Testis (tissue), 3 donors: ENCODE data around the gene WDR27. TPM values are rescaled to one million over a fixed set of nuclear protein-coding genes. Genes with fewer than 3 reads are reported as not detected.
"Not testable (repeated sequence)": the region's sequence is repeated elsewhere in the genome, so short reads cannot be mapped to it uniquely, and the experiment has no call there.

ENCODE experiments used
- DNase-seq: peaks from one replicate; pipeline ENCODE4 v3.0.0-alpha.2; 2019
- H3K27ac ChIP-seq, 2 donors: fragments of 200-600 bp; sonication (generic); one replicate each; pipeline ENCODE4 v1.5.1; 2019
- H3K27me3 ChIP-seq: fragments of 200-600 bp; sonication (generic); one replicate; pipeline ENCODE4 v1.5.1; 2019
- H3K36me3 ChIP-seq: fragments of 200-600 bp; sonication (generic); one replicate; pipeline ENCODE4 v1.5.1; 2017; ENCODE audit warnings: low read depth; ENCODE audit errors: missing control alignments
- H3K4me1 ChIP-seq: fragments of 200-600 bp; sonication (generic); one replicate; pipeline ENCODE4 v1.5.1; 2019
- H3K4me3 ChIP-seq, 2 donors: fragments of 200-600 bp; sonication (generic); one replicate each; pipeline ENCODE4 v1.5.1; 2017 to 2019
- H3K9me3 ChIP-seq: fragments of 200-600 bp; sonication (generic); one replicate; pipeline ENCODE4 v1.5.1; 2017
- POLR2A ChIP-seq: fragments of 450-650 bp; IDR thresholded peaks from one replicate; pipeline ENCODE4 v1.6.1; 2017; ENCODE audit warnings: antibody characterized with exemption, mild to moderate bottlenecking, moderate library complexity
- WGBS, 2 donors: methylation state at CpG; one replicate each; pipeline ENCODE4 v1.1.5; 2018; 5-methylcytosine and 5-hydroxymethylcytosine counted together
- intact Hi-C: fragments of 100-400 bp; cut with DNase I; formaldehyde crosslinking; loops from one replicate; pipeline ENCODE4 v1.15.1; 2023; ENCODE audit warnings: low total_unique reads
- polyA plus RNA-seq: library from polyadenylated mRNA; stranded (reverse); fragments of 350-450 nt; fragmentation: Illumina TruSeq; extraction: RNeasy Lipid Tissue Mini Kit (QIAGEN cat#74804); gene quantifications from one replicate; pipeline ENCODE4 v1.2.3, GENCODE V29; 2014; ENCODE audit warnings: low read depth, low replicate concordance; ENCODE audit not compliant: insufficient read depth
- total RNA-seq, 2 donors: library from RNA; depleted of rRNA; stranded (reverse); fragments of >200 nt; gene quantifications; one replicate each; pipeline ENCODE4 v1.2.3, GENCODE V29; 2016
- TF ChIP-seq, protein P1 (sequence below), 3 experiments: fragments of 450-650 bp in 2 of 3; fragments of 200-600 bp in 1 of 3; sonication (generic) in 1 of 3; IDR thresholded peaks; one replicate each; pipeline ENCODE4 v1.5.1; 2016 to 2019; ENCODE audit warnings: antibody characterized with exemption in 3 of 3, mild to moderate bottlenecking in 2 of 3, moderate library complexity in 1 of 3

WDR27 gene
- total and polyA plus RNA-seq, 3 donors from 2014 or later: 32.8 to 101 (median 84.0) TPM

DNA sequence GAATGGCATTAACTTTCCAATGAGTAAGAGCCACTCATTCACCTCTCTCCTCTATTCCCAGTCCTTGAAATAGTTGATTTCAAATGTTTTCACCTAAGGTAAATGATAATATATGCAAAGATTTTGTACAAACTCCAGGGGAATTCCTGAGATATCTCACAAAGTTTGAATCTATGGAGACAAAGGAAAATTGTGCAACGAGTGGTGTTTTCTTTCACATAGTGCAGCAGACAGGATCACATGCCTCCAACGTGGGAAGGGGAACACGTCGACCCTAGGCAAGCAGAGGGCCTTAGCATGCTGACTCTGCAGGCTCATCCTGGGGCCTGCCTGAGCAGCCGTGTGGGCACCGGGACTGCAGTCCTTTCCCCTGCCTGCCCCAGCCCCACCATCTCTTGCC, 252.6 kb downstream of the WDR27 start:
- H3K27ac ChIP-seq: no peak overlapping the region
- no peaks in the 10 kb centered on the region for H3K9me3 ChIP-seq
- no peak for TF ChIP-seq POLR2A
- TF ChIP-seq, protein P1, sequence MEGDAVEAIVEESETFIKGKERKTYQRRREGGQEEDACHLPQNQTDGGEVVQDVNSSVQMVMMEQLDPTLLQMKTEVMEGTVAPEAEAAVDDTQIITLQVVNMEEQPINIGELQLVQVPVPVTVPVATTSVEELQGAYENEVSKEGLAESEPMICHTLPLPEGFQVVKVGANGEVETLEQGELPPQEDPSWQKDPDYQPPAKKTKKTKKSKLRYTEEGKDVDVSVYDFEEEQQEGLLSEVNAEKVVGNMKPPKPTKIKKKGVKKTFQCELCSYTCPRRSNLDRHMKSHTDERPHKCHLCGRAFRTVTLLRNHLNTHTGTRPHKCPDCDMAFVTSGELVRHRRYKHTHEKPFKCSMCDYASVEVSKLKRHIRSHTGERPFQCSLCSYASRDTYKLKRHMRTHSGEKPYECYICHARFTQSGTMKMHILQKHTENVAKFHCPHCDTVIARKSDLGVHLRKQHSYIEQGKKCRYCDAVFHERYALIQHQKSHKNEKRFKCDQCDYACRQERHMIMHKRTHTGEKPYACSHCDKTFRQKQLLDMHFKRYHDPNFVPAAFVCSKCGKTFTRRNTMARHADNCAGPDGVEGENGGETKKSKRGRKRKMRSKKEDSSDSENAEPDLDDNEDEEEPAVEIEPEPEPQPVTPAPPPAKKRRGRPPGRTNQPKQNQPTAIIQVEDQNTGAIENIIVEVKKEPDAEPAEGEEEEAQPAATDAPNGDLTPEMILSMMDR (IDR thresholded peaks at IDR 0.05): no peak
- no peak overlapping the region for H3K4me3 ChIP-seq
- 66 to 87% methylated on average over 6 of the region's 6 CpGs for WGBS, 2 donors
- intact Hi-C loops: no loop called here
- peaks cover 4% of the 10 kb centered on the region for H3K4me1 ChIP-seq
- DNase-seq: no peak
- H3K27me3 ChIP-seq: no peaks in the 10 kb centered on the region
- H3K36me3 ChIP-seq: no peaks in the 10 kb centered on the region

DNA sequence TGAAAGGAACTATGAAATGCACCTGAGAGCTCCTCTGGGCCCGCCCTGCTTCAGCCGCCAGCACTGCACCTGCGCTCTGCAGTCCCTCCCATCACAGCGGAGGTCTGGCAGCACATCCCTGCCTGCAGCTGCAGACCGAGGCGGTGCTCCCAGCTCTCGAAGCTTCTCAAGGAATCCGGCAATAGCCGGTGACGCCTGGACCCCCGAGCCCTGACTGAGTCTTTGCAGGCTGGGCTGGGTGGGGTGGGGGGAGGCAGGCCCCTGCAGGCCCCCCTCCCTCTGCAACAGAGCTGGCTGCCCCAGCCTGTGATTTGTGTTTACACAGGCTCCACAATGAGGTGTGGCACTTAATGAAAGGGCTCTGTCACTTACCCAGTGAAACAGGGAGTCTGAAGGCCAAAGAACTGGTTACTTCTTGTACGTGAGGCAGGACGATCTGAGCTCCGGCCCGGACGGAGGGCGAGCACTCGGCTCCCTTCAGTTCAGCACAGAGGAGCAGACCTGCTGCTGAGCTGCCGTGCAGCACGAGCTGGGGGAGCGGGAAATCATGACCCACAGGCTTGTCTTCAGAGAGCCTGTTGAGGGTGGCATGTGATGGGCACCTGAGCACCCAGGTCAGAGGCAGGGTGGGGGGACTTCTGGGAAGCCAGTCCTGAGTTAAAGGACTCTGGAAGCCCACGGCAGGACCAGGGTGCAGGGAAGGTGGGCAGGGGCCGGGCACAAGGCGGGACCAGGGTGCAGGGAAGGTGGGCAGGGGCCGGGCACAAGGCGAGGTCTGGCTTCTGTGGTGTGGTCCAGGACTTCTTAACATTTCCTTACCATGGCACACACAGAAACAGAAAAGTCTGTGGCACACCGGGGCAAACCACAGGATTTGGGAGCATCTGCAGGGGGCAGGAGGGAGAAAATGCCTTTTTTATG, 255.9 kb downstream of the WDR27 start:
- TF ChIP-seq, protein P1 (IDR thresholded peaks at IDR 0.05): no peak
- TF ChIP-seq POLR2A: no peak
- no peaks in the 10 kb centered on the region for H3K36me3 ChIP-seq
- WGBS, 2 donors: 83 to 91% methylated on average over 24 to 27 of the region's 27 CpGs
- peaks cover 1% of the 10 kb centered on the region for H3K4me1 ChIP-seq
- H3K27ac ChIP-seq: no peak overlapping the region
- no peak for DNase-seq
- H3K4me3 ChIP-seq: no peak overlapping the region
- H3K27me3 ChIP-seq: no peaks in the 10 kb centered on the region
- no peaks in the 10 kb centered on the region for H3K9me3 ChIP-seq
- intact Hi-C loops: no loop called here

DNA sequence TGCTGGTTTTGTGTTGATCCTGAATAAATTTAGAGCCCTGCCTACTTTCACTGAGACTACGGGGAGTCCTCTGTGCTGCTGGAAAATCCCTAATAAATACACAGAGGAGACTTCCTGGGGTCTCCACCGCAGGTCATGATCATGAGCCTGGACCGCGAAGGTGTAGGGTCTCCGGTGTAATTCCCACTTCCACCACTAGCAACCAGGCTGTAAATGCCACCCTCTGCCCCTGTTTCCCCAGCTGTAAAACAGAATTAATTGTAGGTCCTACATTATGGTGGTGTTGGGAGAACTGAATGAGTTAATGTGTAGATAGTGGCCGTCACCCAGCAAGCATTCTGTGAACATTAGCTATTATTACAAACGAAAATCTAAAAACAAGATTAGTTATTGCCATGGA, 256.6 kb downstream of the WDR27 start:
- no peak for TF ChIP-seq POLR2A
- TF ChIP-seq, protein P1 (IDR thresholded peaks at IDR 0.05): no peak
- Histone ChIP-seq H3K27ac (no peak overlapping the region), H3K9me3 (no peaks in the 10 kb centered on the region), H3K4me1 (no peaks in the 10 kb centered on the region), H3K4me3 (no peak overlapping the region), H3K27me3 (no peaks in the 10 kb centered on the region), H3K36me3 (no peaks in the 10 kb centered on the region)
- no peak for DNase-seq
- 87 to 94% methylated on average over 7 of the region's 7 CpGs for WGBS, 2 donors
- intact Hi-C loops: no loop called here

DNA sequence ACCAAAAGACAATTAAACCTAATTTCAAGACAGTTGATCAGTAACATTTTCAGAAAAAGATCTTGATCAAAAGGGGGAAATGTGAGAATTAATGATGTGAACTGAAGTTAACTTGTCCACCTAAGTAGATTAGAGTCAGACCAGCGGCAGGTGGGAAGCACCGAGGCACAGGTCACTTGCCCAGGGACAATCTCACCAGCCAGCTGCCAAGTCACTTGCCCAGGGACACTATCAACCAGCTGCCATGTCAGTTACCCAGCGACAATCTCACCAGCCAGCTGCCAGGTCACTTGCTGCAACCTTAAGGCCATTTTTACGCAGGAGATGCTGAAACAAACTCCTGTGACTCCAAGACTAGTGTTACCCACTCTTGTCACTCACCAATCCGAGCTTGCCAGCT, 260.5 kb downstream of the WDR27 start:
- DNase-seq: no peak
- Histone ChIP-seq H3K27ac (no peak overlapping the region), H3K27me3 (no peaks in the 10 kb centered on the region), H3K4me1 (no peaks in the 10 kb centered on the region), H3K4me3 (no peak overlapping the region), H3K36me3 (no peaks in the 10 kb centered on the region), H3K9me3 (no peaks in the 10 kb centered on the region)
- intact Hi-C loops: no loop called here
- WGBS, 2 donors: 92 to 94% methylated on average over 5 of the region's 5 CpGs
- no peak for TF ChIP-seq POLR2A
- TF ChIP-seq, protein P1 (IDR thresholded peaks at IDR 0.05): no peak

DNA sequence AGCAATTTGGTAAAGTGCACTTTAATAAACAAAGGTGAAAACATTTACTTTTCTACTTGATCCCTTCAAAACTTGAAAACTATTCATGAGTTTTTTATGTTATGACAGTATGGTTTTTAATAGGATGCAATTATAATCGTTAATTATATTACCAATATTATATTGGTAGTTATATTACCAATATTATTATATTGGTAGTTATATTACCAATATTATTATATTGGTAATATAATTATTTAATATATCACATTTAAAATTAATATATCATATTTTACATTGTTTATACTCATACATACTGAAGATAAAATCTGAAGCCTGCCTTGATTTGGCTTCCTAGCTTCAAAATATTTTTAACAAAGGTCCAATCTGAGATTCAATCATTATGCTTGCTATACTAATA, 262.1 kb downstream of the WDR27 start:
- Histone ChIP-seq H3K27ac (no peak overlapping the region), H3K4me3 (no peak overlapping the region), H3K36me3 (no peaks in the 10 kb centered on the region), H3K27me3 (no peaks in the 10 kb centered on the region), H3K9me3 (no peaks in the 10 kb centered on the region), H3K4me1 (no peaks in the 10 kb centered on the region)
- TF ChIP-seq, protein P1 (IDR thresholded peaks at IDR 0.05): no peak
- TF ChIP-seq POLR2A: no peak
- intact Hi-C loops: no loop called here
- WGBS, 2 donors: 2 to 3% methylated on average over 1 of the region's 1 CpG
- DNase-seq: no peak

DNA sequence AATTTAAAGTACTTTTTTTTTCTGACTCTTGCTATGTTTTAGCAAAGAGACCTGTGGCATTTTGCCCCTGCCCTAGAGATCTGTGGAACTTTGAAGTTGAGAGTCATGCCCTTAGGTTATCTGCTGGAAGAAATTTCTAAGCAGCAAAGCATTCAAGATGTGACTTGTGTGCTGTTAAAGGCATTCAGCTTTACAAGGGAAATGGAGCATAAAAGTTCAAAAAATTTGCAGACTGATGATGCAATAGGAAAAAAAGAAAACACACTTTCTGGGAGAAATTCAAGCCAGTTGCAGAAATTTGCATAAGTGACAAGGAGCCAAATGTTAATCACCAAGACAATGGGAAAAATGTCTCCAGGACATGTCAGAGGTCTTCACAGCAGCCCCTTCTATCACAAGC, 267.3 kb downstream of the WDR27 start:
- intact Hi-C loops, DNase-seq, H3K4me1 ChIP-seq, H3K27me3 ChIP-seq, H3K4me3 ChIP-seq, H3K9me3 ChIP-seq, H3K27ac ChIP-seq, H3K36me3 ChIP-seq: not testable (repeated sequence)
